ENCODE results near the gene ECE2.
"Not testable (repeated sequence)": the region's sequence is repeated elsewhere in the genome, so short reads cannot be mapped to it uniquely, and the experiment has no call there.

Gene ECE2

DNA sequence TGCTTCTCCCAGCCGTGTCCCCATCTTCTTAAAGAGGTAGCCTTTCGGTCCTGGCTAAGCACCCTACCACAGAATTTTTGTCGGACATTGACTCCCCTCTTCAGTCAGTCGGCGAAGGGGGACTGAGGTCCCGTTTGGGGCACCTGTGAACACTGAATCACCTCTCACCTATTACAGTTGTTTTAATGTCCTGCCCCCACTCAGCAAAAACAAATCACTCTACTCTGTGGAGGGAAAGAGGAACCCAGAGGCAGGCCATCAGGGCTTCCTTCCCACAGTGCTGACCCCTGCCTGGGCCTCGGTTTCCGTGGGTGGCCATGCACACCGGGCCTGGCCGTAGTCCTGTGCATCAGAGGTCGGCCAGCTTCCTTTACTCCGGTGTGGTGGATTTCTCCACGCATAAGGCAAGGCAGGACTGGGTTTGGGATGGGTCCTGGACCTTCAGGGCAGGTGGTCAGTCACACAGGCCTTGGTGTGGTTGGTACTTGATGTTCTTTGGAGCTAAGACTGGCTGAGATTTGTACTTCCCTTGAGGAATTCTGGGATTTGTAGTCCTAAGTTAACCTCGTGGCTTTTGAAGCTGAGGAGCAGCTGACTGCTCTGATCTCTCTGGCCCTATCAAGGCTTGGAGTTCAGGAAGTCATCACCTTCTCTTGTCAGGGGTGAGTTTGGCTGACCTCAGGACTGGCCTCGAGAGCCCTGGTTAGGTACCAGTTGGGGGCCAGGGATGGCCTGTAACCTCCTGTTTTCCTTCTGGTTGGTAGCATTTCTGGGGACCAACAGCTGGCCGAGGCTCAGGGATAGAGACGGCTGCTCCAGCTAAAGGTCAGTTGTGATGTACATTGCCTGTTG lies 61.0 kb downstream of the ECE2 start:
- peak; percentile 58 to 78 (median 75) for DNase-seq

DNA sequence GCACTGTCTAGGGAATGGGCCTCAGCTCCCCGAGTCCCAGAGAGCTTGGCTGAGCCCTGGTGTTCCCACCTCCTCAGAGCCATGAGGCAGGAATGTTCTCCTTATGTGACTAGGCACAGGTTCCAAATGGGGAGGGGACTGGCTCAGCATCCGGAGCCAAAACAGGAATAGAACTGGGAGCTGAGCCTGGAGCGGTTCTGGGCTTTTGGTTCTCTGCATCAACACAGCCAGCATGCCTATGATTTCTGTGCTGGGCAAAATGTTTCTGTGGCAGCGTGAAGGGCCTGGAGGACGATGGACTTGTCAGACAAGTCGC lies 61.5 kb downstream of the ECE2 start, which contains the start of gene FAM131A:
Gene FAM131A (plus strand): TSS at position 202 of the 316 bp plus-strand sequence. CDS start 31 bp downstream, at position 233.
- no peak for DNase-seq

DNA sequence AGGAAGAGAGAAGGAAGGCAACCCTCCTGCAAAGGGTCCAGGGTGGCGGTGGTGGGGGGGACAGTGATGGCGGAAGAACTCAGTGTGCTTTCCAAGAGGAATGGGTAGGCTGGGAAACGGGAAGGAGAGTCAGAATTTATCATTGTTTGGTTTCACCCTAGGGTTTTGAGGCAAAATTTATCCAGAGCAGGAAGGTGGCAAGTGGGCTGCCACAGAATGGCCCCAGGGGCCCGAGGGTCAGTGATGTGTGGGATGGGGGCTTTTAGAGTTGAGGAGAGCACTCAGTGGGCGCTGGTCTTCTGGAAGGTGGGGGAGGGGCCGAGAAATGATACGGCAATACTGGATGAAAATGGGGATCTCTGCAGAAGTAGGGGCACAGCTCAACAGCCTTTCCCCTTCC lies 62.2 kb downstream of the ECE2 start:
- DNase-seq: no peak

DNA sequence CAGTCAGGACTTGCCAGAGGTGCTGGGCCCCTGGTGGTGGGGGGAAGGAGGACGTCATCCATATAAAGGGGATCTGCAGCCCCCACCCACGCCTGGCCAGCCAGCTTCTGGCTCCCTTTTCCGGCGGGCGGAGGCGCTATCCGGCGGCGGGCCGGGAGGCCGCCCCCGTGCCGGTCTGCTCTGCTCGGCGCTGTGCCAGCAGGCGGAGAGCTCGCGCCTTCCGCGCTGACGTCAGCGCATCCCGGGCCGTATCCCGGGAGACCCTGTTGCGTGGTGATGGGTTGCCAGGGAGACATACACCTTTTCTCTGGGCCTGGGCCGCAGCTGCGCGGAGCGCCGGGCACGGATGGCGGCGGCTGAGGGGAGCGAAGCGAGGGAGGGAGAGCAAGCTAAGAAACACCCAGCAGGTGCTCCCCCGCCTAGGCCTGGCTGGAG lies 62.7 kb downstream of the ECE2 start:
- DNase-seq: peak; percentile 36 to 73 (median 62)

DNA sequence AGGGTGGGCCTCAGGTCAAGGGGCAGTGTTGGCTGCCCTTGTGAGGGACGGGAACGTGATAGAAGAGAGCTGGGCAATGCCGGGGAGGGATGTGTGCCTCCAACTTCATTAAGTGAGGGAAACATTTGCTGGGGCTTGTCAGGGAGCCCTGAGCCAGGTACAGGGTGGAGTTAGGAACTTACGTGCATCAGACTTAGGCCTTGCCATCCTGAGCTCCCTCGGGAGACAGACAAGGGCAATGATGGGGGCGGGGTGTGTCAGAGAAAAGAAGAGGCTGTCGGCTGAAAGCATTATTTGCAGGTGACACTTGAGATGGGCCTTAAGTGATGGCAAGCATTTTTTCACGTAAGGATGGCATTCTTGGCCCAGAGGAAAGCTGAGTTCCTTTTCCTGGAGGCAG lies 63.2 kb downstream of the ECE2 start:
- no peak for DNase-seq

DNA sequence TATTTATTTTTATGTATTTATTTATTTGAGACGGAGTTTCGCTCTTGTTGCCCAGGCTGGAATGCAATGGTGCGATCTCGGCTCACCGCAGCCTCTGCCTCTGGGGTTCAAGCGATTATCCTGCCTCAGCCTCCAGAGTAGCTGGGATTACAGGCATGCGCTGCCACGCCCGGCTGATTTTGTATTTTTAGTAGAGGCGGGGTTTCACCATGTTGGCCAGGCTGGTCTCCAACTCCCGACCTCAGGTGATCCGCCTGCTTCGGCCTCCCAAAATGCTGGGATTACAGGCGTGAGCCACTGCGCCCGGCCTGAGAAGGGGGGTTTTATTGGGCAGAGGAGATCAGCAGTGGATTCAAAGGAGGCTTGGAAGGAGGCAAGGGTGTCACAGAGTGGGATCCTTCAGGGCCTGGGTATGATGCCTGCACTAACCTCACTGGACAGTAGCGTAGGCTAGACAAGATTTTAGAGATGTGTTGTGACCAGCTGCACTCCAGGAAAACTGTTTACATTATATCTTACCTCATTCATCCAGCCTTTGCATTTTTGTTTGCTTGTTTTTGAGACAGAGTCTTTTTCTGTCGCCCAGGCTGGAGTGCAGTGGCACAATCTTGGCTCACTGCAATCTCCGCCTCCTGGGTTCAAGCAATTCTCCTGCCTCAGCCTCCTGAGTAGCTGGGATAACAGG lies 63.8 kb downstream of the ECE2 start:
- not testable (repeated sequence) for DNase-seq

DNA sequence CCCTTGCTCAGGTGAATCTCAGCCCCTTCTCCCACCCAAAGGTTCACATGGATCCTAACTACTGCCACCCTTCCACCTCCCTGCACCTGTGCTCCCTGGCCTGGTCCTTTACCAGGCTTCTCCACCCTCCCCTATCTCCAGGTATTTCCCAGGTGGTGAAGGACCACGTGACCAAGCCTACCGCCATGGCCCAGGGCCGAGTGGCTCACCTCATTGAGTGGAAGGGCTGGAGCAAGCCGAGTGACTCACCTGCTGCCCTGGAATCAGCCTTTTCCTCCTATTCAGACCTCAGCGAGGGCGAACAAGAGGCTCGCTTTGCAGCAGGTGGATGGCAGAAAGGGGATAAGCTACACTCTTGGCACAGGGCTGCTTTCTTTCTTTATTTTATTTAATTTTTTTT lies 66.1 kb downstream of the ECE2 start:
- no peak for DNase-seq
